ENCODE data around the gene MPZL3. TPM values are rescaled to one million over a fixed set of nuclear protein-coding genes. Genes with fewer than 3 reads are reported as not detected.

Gene MPZL3, protein sequence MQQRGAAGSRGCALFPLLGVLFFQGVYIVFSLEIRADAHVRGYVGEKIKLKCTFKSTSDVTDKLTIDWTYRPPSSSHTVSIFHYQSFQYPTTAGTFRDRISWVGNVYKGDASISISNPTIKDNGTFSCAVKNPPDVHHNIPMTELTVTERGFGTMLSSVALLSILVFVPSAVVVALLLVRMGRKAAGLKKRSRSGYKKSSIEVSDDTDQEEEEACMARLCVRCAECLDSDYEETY
- total RNA-seq (10 to 100 TPM in 1 of 5 donors, 1 to 10 TPM in 3, under 1 TPM in 1; 0.45 to 20.0 (median 6.7) TPM), polyA plus RNA-seq (1 to 10 TPM; 2.1 to 7.2 (median 3.4) TPM)
- long read RNA-seq, donor 1: 0 reads
- long read RNA-seq, donor 2: 0 reads
- long read RNA-seq, donor 3, partial matches to known transcripts: 0 of 1 reads
- long read RNA-seq, donor 3, other reads (novel, unspliced or antisense): 0 of 1 reads
- long read RNA-seq, donor 4: 0 reads
- long read RNA-seq, donor 5, partial matches to known transcripts: 0 of 2 reads
- long read RNA-seq, donor 5, other reads (novel, unspliced or antisense): 0 of 2 reads
- long read RNA-seq, donor 6, partial matches to known transcripts: 0 of 1 reads
- long read RNA-seq, donor 6, other reads (novel, unspliced or antisense): 0 of 1 reads
- long read RNA-seq, donor 7: 0 reads
- long read RNA-seq, donor 8, partial matches to known transcripts: 0 of 1 reads
- long read RNA-seq, donor 8, other reads (novel, unspliced or antisense): 0 of 1 reads
- long read RNA-seq, donor 9: 0 reads
- long read RNA-seq, donor 10: 0 reads

DNA sequence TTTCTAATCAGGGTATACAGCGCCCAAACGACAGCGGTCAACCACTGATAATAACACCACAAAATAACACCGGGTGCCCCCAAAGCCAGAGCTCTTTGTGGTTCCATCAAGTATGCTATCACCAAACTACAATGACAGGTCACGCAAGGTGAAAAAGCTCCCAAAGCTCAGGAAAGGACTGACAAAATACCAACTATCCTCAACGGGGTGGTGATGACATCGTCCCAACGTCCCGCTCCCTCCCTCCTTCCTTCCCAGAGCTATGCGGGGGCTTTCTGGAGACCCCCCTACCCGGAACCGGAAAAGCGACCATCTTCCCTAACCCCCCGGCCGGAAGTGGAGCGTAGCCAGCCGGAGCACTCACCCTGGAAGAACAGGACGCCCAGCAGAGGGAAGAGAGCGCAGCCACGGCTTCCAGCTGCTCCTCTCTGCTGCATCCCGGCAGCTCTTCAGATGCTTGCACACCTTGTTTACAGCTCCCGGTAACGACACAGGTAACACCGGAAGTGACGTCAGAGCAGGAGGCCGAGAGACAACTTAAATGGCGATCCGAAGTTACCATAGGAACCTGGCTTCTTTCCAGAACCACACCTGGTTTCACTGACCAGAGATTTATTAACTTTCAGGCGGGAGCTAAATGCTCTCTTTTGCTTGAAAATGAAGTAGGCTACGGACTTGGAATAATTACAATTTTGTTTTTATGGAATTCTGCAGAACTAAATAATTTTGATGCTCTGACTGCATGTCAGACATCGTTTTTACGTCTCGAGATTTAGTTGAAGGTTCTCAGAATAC lies at the start of gene MPZL3:
Gene MPZL3 (minus strand): TSS at position 508 of the 795 bp plus-strand sequence. CDS start 71 bp downstream, at position 437.
- H3K36me3 ChIP-seq: peaks cover 0 to 23% (median 11%) of the 10 kb centered on the region in 4 donors
- peaks cover 4 to 32% (median 20%) of the 10 kb centered on the region in 4 donors for H3K4me1 ChIP-seq
- TF ChIP-seq POLR2AphosphoS5 (IDR thresholded peaks at IDR 0.05): peak in 2 of 3 donors; percentile 66 to 85
- TF ChIP-seq POLR2A (IDR thresholded peaks at IDR 0.05): no peak
- TF ChIP-seq, protein P1, sequence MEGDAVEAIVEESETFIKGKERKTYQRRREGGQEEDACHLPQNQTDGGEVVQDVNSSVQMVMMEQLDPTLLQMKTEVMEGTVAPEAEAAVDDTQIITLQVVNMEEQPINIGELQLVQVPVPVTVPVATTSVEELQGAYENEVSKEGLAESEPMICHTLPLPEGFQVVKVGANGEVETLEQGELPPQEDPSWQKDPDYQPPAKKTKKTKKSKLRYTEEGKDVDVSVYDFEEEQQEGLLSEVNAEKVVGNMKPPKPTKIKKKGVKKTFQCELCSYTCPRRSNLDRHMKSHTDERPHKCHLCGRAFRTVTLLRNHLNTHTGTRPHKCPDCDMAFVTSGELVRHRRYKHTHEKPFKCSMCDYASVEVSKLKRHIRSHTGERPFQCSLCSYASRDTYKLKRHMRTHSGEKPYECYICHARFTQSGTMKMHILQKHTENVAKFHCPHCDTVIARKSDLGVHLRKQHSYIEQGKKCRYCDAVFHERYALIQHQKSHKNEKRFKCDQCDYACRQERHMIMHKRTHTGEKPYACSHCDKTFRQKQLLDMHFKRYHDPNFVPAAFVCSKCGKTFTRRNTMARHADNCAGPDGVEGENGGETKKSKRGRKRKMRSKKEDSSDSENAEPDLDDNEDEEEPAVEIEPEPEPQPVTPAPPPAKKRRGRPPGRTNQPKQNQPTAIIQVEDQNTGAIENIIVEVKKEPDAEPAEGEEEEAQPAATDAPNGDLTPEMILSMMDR (IDR thresholded peaks at IDR 0.05): no peak
- DNase-seq: peak; percentile 93 to 98
- H3K27ac ChIP-seq: peak within 1 kb of the TSS; percentile 86 to 94 (median 91)
- 1 to 6% (median 2%) methylated on average over 24 to 33 of the region's 33 CpGs for WGBS, 5 donors
- peak within 1 kb of the TSS; percentile 59 to 72 (median 65) for H3K4me3 ChIP-seq
- no peaks in the 10 kb centered on the region for H3K9me3 ChIP-seq
- H3K27me3 ChIP-seq: peaks cover 0 to 6% (median 0%) of the 10 kb centered on the region in 3 donors
- intact Hi-C loops (cut with DNase I; ENCODE audit: low total_unique reads): no loop called here

DNA sequence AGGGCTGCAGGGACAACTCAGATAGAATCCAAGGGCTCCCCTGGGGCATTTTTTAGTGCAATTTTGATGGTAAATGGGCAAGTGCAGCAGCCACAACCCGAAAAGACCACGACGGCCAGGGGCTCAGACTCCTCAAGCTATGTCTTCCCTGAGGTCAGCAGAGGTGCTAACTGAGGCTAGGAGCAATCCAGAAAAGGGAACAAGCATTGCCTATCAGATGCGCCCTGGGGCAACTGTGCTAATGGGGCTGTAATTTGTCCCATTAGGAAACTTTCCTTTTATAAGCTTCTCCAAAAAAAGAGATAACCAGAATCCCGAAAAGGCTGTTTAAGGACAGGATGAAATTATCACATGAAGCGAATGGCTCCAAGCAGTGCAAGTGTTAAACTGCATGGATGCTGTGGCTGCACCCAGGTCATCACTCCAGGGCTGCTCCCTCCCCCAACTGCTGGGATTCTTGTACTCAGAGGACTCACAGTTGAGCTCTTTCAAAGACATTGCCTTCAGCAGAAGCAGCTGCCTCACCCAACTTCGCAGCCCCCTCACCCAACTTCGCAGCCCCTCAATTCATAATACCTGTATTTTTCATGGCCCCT lies 49.5 kb upstream of the MPZL3 start:
- Histone ChIP-seq H3K27me3 (peaks cover 0 to 22% (median 0%) of the 10 kb centered on the region in 3 donors), H3K4me1 (no peaks in the 10 kb centered on the region), H3K9me3 (no peaks in the 10 kb centered on the region), H3K27ac (no peak overlapping the region), H3K36me3 (no peaks in the 10 kb centered on the region), H3K4me3 (no peak overlapping the region)
- DNase-seq: no peak
- intact Hi-C loops (cut with DNase I; ENCODE audit: low total_unique reads): no loop called here
- no peak for TF ChIP-seq EP300 (IDR thresholded peaks at IDR 0.05)
- TF ChIP-seq, protein P1 (IDR thresholded peaks at IDR 0.05): no peak
- no peak for TF ChIP-seq POLR2A (IDR thresholded peaks at IDR 0.05)
- TF ChIP-seq POLR2AphosphoS5 (IDR thresholded peaks at IDR 0.05): no peak
- 61 to 77% (median 65%) methylated on average over 8 of the region's 8 CpGs for WGBS, 5 donors

GRCh38 chr11:118295815-118296454 lies 43.8 kb upstream of the MPZL3 start:
- 32 to 57% (median 44%) methylated on average over 3 of the region's 3 CpGs for WGBS, 5 donors
- peaks cover 0 to 13% (median 0%) of the 10 kb centered on the region in 3 donors for H3K27me3 ChIP-seq
- peaks cover 0 to 9% (median 1%) of the 10 kb centered on the region in 4 donors for H3K4me1 ChIP-seq
- H3K27ac ChIP-seq: no peak overlapping the region
- no peaks in the 10 kb centered on the region for H3K9me3 ChIP-seq
- TF ChIP-seq POLR2A (IDR thresholded peaks at IDR 0.05) (no peak), EP300 (IDR thresholded peaks at IDR 0.05) (no peak), POLR2AphosphoS5 (IDR thresholded peaks at IDR 0.05) (peak in 1 of 3 donors; percentile 14)
- TF ChIP-seq, protein P1 (IDR thresholded peaks at IDR 0.05): peak in 5 of 7 experiments; percentile 28 to 60 (median 55)
- peak; percentile 55 to 72 for DNase-seq
- no peak overlapping the region for H3K4me3 ChIP-seq
- no peaks in the 10 kb centered on the region for H3K36me3 ChIP-seq
- intact Hi-C loops (cut with DNase I; ENCODE audit: low total_unique reads): loop anchor here (10.0 kb wide), 1 partner anchor 101 kb away; no protein-coding TSS in a partner anchor

Measured in stomach (tissue), 19 donors.